CD8-positive, alpha-beta memory T cell (primary cell): ENCODE measurements around the gene TUBB2B. TPM values are rescaled to one million over a fixed set of nuclear protein-coding genes. Genes with fewer than 3 reads are reported as not detected.

ENCODE experiments used
- CTCF ChIA-PET: fragments of 350-600 bp; sonication (Branson Sonifier 250); formaldehyde crosslinking; loops from one replicate; lab custom pipeline; 2021; ENCODE audit warnings: antibody characterized with exemption; lab: Charles Lee
- POLR2A ChIA-PET: fragments of 350-600 bp; sonication (Branson Sonifier 250); formaldehyde crosslinking; loops from one replicate; lab custom pipeline; 2021; ENCODE audit warnings: antibody characterized with exemption; lab: Charles Lee
- DNase-seq, 5 donors: peaks; one replicate each; pipeline versions ENCODE4 v3.0.0 to v3.0.0-alpha.2; 2020 to 2022; ENCODE audit warnings: mixed read lengths in 1 of 5
- H3K27ac ChIP-seq: one replicate; pipeline ENCODE4 v1.7.0; 2013; ENCODE audit warnings: low read depth, mild to moderate bottlenecking, low read length, moderate library complexity
- H3K27me3 ChIP-seq: 2 replicates; pipeline ENCODE4 v1.7.0; 2013; ENCODE audit warnings: low read length, mild to moderate bottlenecking; ENCODE audit not compliant: insufficient read depth, poor library complexity, severe bottlenecking
- H3K36me3 ChIP-seq: 2 replicates; pipeline ENCODE4 v1.7.0; 2013; ENCODE audit warnings: mild to moderate bottlenecking, low read length, moderate library complexity; ENCODE audit not compliant: insufficient read depth
- H3K4me1 ChIP-seq: 2 replicates; pipeline ENCODE4 v1.7.0; 2013; ENCODE audit warnings: mild to moderate bottlenecking, low read length, moderate library complexity; ENCODE audit not compliant: insufficient read depth
- H3K4me3 ChIP-seq: 2 replicates; pipeline ENCODE4 v1.7.0; 2013; ENCODE audit warnings: mild to moderate bottlenecking, low read length
- H3K9me3 ChIP-seq: 2 replicates; pipeline ENCODE4 v1.7.0; 2013; ENCODE audit warnings: mild to moderate bottlenecking, low read length
- H3K27ac Mint-ChIP-seq, 8 donors: one replicate each; pipeline ENCODE4 v1.8.0; 2020 to 2021; ENCODE audit warnings: mixed read lengths in 8 of 8, mild to moderate bottlenecking in 6 of 8, inconsistent platforms in 3 of 8, moderate library complexity in 3 of 8
- H3K27me3 Mint-ChIP-seq, 2 donors: one replicate each; pipeline ENCODE4 v1.8.0; 2020 to 2021; ENCODE audit warnings: mixed read lengths in 2 of 2, mild to moderate bottlenecking in 1 of 2, moderate library complexity in 1 of 2
- H3K36me3 Mint-ChIP-seq, 3 donors: one replicate each; pipeline ENCODE4 v1.8.0; 2020 to 2021; ENCODE audit warnings: mixed read lengths in 3 of 3, inconsistent platforms in 1 of 3, mild to moderate bottlenecking in 1 of 3
- H3K4me1 Mint-ChIP-seq, 3 donors: one replicate each; pipeline ENCODE4 v1.8.0; 2020 to 2021; ENCODE audit warnings: mixed read lengths in 3 of 3, inconsistent platforms in 1 of 3, mild to moderate bottlenecking in 1 of 3
- H3K4me3 Mint-ChIP-seq, 7 donors: one replicate each; pipeline ENCODE4 v1.8.0; 2020 to 2021; ENCODE audit warnings: mixed read lengths in 7 of 7, mild to moderate bottlenecking in 6 of 7, moderate library complexity in 4 of 7, inconsistent platforms in 2 of 7
- H3K9me3 Mint-ChIP-seq, 5 donors: one replicate each; pipeline ENCODE4 v1.8.0; 2020 to 2022; ENCODE audit warnings: mixed read lengths in 5 of 5, mild to moderate bottlenecking in 3 of 5, moderate library complexity in 2 of 5, inconsistent platforms in 1 of 5
- polyA plus RNA-seq: library from polyadenylated mRNA; unstranded; fragments of 300-500 nt; fragmentation: Illumina TruSeq; gene quantifications from one replicate; pipeline ENCODE4 v1.2.3, GENCODE V29; 2021
- total RNA-seq, 2 experiments: library from RNA; stranded (reverse); gene quantifications; one replicate each; pipeline ENCODE4 v1.2.3, GENCODE V29; 2021

Gene TUBB2B
- total and polyA plus RNA-seq, 3 experiments from 2014 or later = 0.13 to 0.59 TPM; not detected in 1

DNA sequence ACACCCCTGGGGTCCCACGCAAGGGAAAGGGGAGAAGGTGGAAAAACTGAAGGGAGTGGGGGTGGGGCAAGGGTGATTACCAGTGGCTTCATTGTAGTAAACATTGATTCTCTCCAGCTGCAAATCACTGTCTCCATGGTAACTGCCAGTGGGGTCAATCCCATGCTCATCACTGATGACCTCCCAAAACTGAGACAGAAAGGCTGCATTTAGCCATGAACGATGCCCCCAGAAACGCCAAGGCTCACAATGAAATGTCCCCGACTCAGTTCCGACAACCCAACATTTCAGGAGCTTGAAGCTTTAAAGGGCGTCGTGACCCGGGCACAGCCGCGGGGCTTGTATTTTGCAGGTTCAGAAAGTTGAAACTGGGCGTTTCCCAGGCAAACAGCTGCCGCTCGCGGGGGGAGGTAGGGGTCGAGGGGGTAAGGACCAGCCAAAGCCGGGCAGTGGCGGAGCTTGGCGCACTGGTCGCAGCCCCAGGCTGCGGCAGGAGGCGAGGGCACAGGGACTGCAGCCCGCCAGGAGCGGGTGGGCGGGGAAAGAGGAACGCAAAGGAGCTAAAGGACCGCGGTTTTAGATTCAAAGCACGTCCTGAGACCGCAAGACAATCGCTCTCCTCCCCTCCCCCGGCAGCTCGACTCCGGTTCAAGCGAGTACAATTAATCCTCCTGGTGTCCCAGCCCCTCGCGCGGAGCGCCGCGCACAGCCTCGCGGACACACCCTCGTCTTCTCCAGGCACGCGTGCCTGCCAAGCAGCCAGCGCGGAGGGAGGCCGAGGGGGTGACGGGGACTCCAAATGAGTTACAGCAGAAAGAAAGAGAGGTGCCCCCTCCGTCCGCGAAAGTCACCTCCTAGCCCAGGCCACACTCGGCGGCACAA is 731 bp downstream of the TUBB2B start:
- Mint-ChIP-seq H3K4me1 (peaks cover 31 to 49% (median 49%) of the 10 kb centered on the region in 3 donors), H3K27me3 (peaks cover 58 to 60% of the 10 kb centered on the region in 2 donors), H3K4me3 (peak overlapping the region; percentile 30 to 79 (median 73)), H3K9me3 (peaks cover 0 to 3% (median 0%) of the 10 kb centered on the region in 5 donors), H3K27ac (no peak overlapping the region), H3K36me3 (no peaks in the 10 kb centered on the region)
- Histone ChIP-seq H3K4me1 (peaks cover 50% of the 10 kb centered on the region), H3K9me3 (no peaks in the 10 kb centered on the region), H3K4me3 (peak overlapping the region; percentile 37), H3K27me3 (peaks cover 53% of the 10 kb centered on the region), H3K27ac (no peak overlapping the region), H3K36me3 (no peaks in the 10 kb centered on the region)
- ChIA-PET POLR2A (no interaction called here), CTCF (interaction anchor here (1.1 kb wide), 1 partner anchor 64 kb away, joined by 5 read pairs; no protein-coding TSS in a partner anchor)
- peak in 1 of 5 donors; percentile 14 for DNase-seq

GRCh38 chr6:3226042-3226441 is 1.4 kb downstream of the TUBB2B start:
- Mint-ChIP-seq H3K36me3 (no peaks in the 10 kb centered on the region), H3K27me3 (peaks cover 51 to 53% of the 10 kb centered on the region in 2 donors), H3K4me3 (peak overlapping the region in 5 of 7 donors; percentile 30 to 79 (median 71)), H3K9me3 (peaks cover 0 to 3% (median 0%) of the 10 kb centered on the region in 5 donors), H3K4me1 (peaks cover 26 to 42% (median 42%) of the 10 kb centered on the region in 3 donors), H3K27ac (no peak overlapping the region)
- DNase-seq = no peak
- ChIA-PET CTCF (interaction anchor here (1.1 kb wide), 1 partner anchor 63 kb away, joined by 5 read pairs; no protein-coding TSS in a partner anchor), POLR2A (no interaction called here)
- Histone ChIP-seq H3K4me1 (peaks cover 44% of the 10 kb centered on the region), H3K4me3 (no peak overlapping the region), H3K9me3 (no peaks in the 10 kb centered on the region), H3K27ac (no peak overlapping the region), H3K27me3 (peaks cover 47% of the 10 kb centered on the region), H3K36me3 (no peaks in the 10 kb centered on the region)

DNA sequence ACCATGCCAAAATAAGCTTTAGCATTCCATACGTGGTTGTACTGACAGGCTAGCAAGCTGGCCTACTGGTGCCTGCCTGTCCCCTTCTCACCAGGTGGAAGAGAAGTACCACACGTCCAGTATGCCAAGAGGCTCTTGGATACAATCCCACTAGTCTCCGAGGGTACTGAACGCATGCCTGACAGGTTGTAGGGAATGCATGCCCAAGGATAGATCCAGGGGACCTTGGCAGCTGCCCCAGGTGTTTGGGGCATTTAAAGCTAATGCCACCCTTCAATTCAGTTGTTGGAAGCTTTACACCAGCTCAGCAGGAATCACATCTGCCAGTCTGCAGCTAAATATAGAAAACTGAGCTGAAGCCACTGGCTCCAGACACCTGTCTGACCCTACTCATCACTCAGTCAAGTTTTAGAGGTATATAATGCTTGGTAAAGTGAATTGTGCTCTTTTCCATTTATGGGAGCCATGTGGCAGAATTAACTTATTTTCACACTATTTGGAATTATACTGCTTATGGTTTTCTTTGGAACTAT is 4.9 kb downstream of the TUBB2B start:
- H3K4me1 Mint-ChIP-seq = peaks cover 2 to 9% (median 9%) of the 10 kb centered on the region in 3 donors

GRCh38 chr6:3221578-3221977 is 5.9 kb downstream of the TUBB2B start:
- no peak overlapping the region for H3K27ac Mint-ChIP-seq
- H3K27me3 ChIP-seq = peaks cover 15% of the 10 kb centered on the region
- POLR2A ChIA-PET = no interaction called here
- no peaks in the 10 kb centered on the region for H3K9me3 ChIP-seq
- peaks cover 0 to 2% (median 0%) of the 10 kb centered on the region in 5 donors for H3K9me3 Mint-ChIP-seq
- H3K27ac ChIP-seq = no peak overlapping the region
- H3K4me1 Mint-ChIP-seq = peaks cover 0 to 3% (median 2%) of the 10 kb centered on the region in 3 donors
- CTCF ChIA-PET = no interaction called here
- no peaks in the 10 kb centered on the region for H3K36me3 ChIP-seq
- H3K4me3 ChIP-seq = no peak overlapping the region
- peaks cover 34 to 42% of the 10 kb centered on the region in 2 donors for H3K27me3 Mint-ChIP-seq
- peaks cover 2% of the 10 kb centered on the region for H3K4me1 ChIP-seq
- no peak overlapping the region for H3K4me3 Mint-ChIP-seq
- no peak for DNase-seq
- H3K36me3 Mint-ChIP-seq = no peaks in the 10 kb centered on the region

More for the DNA sequence above, 4.9 kb downstream of the TUBB2B start:
- peaks cover 38 to 40% of the 10 kb centered on the region in 2 donors for H3K27me3 Mint-ChIP-seq
- DNase-seq = no peak
- CTCF ChIA-PET = no interaction called here
- H3K4me3 Mint-ChIP-seq = no peak overlapping the region
- H3K9me3 Mint-ChIP-seq = peaks cover 0 to 2% (median 0%) of the 10 kb centered on the region in 5 donors
- peaks cover 12% of the 10 kb centered on the region for H3K4me1 ChIP-seq
- POLR2A ChIA-PET = no interaction called here
- no peaks in the 10 kb centered on the region for H3K36me3 ChIP-seq
- peaks cover 20% of the 10 kb centered on the region for H3K27me3 ChIP-seq
- H3K36me3 Mint-ChIP-seq = no peaks in the 10 kb centered on the region
- H3K27ac Mint-ChIP-seq = no peak overlapping the region
- H3K4me3 ChIP-seq = no peak overlapping the region
- H3K27ac ChIP-seq = no peak overlapping the region
- no peaks in the 10 kb centered on the region for H3K9me3 ChIP-seq

DNA sequence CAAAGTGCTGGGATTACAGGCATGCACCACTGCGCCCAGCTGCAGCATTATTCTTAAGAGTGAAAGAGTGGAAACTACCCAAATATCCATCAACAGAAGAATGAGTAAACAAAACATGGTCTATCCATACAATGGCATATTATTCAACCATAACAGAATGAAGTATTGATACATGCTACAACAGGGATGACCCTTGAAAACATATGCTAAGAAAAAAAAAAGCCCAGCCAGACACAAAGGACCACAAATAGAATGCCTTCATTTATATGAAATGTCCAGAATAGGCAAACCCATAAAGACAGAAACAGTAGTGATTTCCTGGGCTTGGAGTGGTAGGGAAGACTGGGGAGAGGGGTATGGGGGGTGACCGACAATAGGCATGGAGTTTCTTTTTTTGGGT is 7.1 kb downstream of the TUBB2B start:
- H3K27me3 Mint-ChIP-seq = peaks cover 29 to 41% of the 10 kb centered on the region in 2 donors
- no peaks in the 10 kb centered on the region for H3K36me3 Mint-ChIP-seq
- ChIA-PET POLR2A (no interaction called here), CTCF (no interaction called here)
- H3K27ac Mint-ChIP-seq = no peak overlapping the region
- no peak overlapping the region for H3K4me3 Mint-ChIP-seq
- Histone ChIP-seq H3K9me3 (no peaks in the 10 kb centered on the region), H3K36me3 (no peaks in the 10 kb centered on the region), H3K27me3 (peaks cover 14% of the 10 kb centered on the region), H3K4me1 (no peaks in the 10 kb centered on the region), H3K4me3 (no peak overlapping the region), H3K27ac (no peak overlapping the region)
- H3K4me1 Mint-ChIP-seq = no peaks in the 10 kb centered on the region
- no peak for DNase-seq
- peaks cover 0 to 2% (median 0%) of the 10 kb centered on the region in 5 donors for H3K9me3 Mint-ChIP-seq

DNA sequence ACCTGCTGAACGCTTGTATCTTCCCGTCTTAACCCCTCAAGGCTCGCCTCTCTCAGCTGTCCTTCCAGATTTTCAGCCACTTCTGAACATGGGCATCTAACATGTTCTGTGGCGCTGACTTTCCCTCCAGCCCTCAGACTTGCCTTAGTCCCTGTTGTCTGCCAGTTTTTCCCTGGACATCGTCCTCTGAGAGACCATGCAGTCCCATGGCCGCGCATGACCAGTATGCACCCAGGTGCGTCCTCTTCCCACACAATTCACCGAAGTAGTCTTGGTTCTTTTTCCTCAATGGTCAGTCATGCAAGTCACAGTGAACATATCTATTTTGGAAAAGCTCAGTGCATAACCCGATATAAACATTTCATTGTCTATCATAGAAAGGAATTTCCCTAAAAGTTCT is 9.2 kb downstream of the TUBB2B start:
- Histone ChIP-seq H3K27ac (no peak overlapping the region), H3K4me1 (no peaks in the 10 kb centered on the region), H3K4me3 (no peak overlapping the region), H3K36me3 (no peaks in the 10 kb centered on the region), H3K9me3 (no peaks in the 10 kb centered on the region), H3K27me3 (peaks cover 14% of the 10 kb centered on the region)
- Mint-ChIP-seq H3K27ac (no peak overlapping the region), H3K4me3 (no peak overlapping the region), H3K9me3 (peaks cover 0 to 2% (median 0%) of the 10 kb centered on the region in 5 donors), H3K4me1 (no peaks in the 10 kb centered on the region), H3K36me3 (no peaks in the 10 kb centered on the region), H3K27me3 (peaks cover 23 to 49% of the 10 kb centered on the region in 2 donors)
- no peak for DNase-seq
- POLR2A ChIA-PET = no interaction called here
- CTCF ChIA-PET = no interaction called here

GRCh38 chr6:3217286-3217685 is 10.2 kb downstream of the TUBB2B start:
- Histone ChIP-seq H3K27ac (no peak overlapping the region), H3K4me3 (no peak overlapping the region), H3K27me3 (peaks cover 18% of the 10 kb centered on the region), H3K36me3 (no peaks in the 10 kb centered on the region), H3K4me1 (no peaks in the 10 kb centered on the region), H3K9me3 (no peaks in the 10 kb centered on the region)
- Mint-ChIP-seq H3K9me3 (peaks cover 0 to 2% (median 0%) of the 10 kb centered on the region in 5 donors), H3K4me1 (no peaks in the 10 kb centered on the region), H3K27me3 (peaks cover 25 to 55% of the 10 kb centered on the region in 2 donors), H3K4me3 (no peak overlapping the region), H3K36me3 (no peaks in the 10 kb centered on the region), H3K27ac (no peak overlapping the region)
- DNase-seq = no peak
- ChIA-PET POLR2A (no interaction called here), CTCF (no interaction called here)

GRCh38 chr6:3214898-3215297 is 12.6 kb downstream of the TUBB2B start:
- H3K4me3 ChIP-seq = no peak overlapping the region
- Mint-ChIP-seq H3K27ac (no peak overlapping the region), H3K4me3 (no peak overlapping the region), H3K27me3 (peaks cover 19 to 60% of the 10 kb centered on the region in 2 donors), H3K4me1 (peaks cover 0 to under 1% (median 0%) of the 10 kb centered on the region in 3 donors), H3K9me3 (no peaks in the 10 kb centered on the region), H3K36me3 (no peaks in the 10 kb centered on the region)
- H3K36me3 ChIP-seq = no peaks in the 10 kb centered on the region
- no peaks in the 10 kb centered on the region for H3K9me3 ChIP-seq
- peaks cover 18% of the 10 kb centered on the region for H3K27me3 ChIP-seq
- POLR2A ChIA-PET = no interaction called here
- H3K4me1 ChIP-seq = no peaks in the 10 kb centered on the region
- CTCF ChIA-PET = interaction anchor here (0.7 to 1.3 kb wide), 2 partner anchors 48 to 58 kb away, joined by 3 read pairs; partner anchors contain the start of gene TUBB2A
- H3K27ac ChIP-seq = no peak overlapping the region
- no peak for DNase-seq
